HG02943 (cell line): Measurements from ENCODE around the gene PPP4R3A.
"Not testable (repeated sequence)": the region's sequence is repeated elsewhere in the genome, so short reads cannot be mapped to it uniquely, and the experiment has no call there.

Experiments
- ATAC-seq: cut with Tn5 transposase; IDR thresholded peaks from one replicate; pipeline ENCODE4 v1.9.1; 2021; ENCODE audit warnings: mild to moderate bottlenecking, low read depth, moderate library complexity; ENCODE audit not compliant: unreplicated experiment

PPP4R3A gene

DNA sequence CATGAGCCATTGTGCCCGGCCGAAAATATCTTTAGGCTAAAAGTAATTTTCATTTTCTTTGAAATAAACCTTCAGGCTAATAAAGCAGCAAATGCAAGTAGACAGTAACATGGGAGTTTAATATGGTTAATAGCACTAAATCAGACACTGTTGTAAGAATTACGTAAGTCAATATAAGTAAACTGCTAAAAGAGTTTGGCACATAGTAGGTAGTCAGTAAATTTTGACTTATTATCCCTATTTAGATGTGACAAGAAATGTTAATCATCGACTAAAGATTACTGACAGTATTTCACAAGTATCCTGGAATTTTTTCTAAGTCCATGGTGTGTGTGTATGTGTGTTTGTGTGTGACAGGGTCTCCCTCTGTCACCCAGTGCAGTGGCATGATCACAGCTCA lies 3.9 kb downstream of the PPP4R3A start:
- no peak for ATAC-seq

DNA sequence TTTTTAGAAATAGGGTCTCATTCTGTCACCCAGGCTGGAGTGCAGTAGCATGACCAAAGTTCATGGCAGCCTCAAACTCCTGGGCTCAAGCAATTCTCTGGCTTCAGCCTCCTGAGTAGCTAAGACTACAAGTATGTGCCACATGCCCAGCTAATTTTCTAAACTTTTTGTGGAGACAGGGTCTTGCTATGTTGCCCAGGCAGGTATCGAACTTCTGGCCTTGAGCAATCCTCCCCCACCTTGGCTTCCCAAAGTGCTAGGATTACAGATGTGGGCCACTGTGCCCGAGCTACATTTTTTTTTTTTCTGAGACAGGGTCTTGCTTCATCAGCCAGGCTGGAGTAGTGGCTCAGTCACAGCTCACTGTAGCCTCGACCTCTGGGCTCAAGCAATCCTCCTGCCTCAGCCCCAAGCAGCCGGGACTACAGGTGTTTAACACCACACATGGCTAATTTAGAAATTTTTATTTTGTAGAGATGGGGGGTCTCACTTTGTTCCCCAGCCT lies 7.1 kb downstream of the PPP4R3A start:
- no peak for ATAC-seq

GRCh38 chr14:91501951-91502930 lies 7.9 kb downstream of the PPP4R3A start:
- ATAC-seq, result no peak

- ATAC-seq, result no peak
Observed at GRCh38 chr14:91501348-91501747, 8.8 kb downstream of the PPP4R3A start.

- ATAC-seq, result no peak
Observed at GRCh38 chr14:91496790-91497189, 13.3 kb downstream of the PPP4R3A start.

DNA sequence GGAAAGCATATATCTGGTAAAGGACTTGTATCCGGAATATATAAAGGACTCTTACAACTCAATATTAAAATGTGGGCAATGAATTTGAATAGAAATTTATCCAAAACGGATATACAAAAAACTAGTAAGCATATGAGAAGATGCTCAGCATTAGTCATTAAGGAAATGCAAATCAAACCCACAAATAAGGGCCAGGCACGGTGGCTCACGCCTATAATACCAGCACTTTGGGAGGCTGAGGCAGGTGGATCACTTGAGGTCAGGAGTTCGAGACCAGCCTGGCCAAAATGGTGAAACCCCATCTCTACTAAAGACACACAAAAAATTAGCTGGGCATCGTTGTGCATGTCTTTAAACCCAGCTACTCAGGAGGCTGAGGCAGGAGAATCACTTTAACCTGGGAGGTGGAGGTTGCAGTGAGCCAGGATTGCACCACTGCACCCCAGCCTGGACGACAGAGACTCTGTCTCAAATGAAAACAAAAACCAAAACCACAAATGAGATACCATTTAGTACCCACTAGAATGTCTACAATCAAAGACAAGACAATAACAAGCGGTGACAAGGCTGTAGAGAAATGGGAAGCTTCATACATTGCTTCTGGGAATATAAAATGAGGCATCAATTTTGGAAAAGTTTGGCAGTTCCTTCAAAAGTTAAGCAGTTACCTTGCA lies 15.6 kb downstream of the PPP4R3A start:
- not testable (repeated sequence) for ATAC-seq

DNA sequence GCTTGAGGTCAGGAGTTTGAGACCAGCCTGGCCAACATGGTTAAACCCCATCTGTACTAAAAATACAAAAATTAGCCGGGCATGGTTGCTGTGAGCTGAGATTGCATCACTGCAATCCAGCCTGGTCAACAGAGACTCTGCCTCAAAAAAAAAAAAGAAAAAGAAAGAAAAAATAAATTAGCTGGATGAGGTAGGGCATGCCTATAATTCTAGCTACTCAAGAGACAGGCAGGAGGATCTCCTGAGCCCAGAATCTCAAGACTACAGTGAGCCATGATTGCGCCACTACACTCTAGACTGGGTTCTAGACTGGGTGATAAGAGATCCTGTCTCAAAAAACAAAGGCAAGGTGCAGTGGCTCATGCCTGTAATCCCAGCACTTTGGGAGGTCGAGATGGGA lies 16.9 kb downstream of the PPP4R3A start:
- ATAC-seq, result no peak

DNA sequence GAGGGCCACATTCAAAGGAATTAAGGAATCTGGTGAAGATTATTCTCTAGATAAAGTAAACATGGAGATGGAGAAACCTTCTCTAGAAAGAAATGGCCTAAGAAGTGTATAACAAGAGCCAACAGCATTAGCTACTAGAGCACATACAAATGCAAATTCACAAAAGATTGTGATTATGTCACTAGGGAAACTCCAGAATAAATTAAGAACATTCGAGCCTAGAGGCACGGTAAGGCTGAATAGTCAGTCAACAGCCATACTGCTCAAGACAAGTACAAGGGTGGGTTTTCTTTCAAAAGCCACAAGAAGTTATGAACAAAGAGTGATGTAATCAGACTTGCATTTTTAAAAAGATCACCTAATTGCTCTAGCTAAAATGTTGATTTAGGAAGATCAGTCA lies 25.4 kb downstream of the PPP4R3A start:
- ATAC-seq, result no peak

DNA sequence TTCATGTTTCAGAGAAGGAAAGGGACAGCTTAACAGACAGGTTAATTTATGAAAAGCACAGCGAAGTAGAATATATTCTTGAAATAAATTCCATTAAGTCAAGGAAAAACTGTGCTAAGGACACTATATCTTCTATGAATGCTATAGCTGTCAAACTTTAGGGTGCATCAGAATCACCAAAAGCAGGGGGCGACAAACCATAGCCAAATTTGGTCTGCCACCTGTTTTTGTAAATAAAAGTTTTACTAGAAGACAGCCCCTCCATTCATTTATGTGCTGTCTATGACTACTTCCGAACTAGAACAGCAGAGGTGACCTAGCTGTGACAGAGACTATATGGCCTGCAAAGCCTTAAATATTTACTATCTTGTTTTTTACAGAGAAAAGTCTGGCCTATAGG lies 25.9 kb downstream of the PPP4R3A start:
- no peak for ATAC-seq

DNA sequence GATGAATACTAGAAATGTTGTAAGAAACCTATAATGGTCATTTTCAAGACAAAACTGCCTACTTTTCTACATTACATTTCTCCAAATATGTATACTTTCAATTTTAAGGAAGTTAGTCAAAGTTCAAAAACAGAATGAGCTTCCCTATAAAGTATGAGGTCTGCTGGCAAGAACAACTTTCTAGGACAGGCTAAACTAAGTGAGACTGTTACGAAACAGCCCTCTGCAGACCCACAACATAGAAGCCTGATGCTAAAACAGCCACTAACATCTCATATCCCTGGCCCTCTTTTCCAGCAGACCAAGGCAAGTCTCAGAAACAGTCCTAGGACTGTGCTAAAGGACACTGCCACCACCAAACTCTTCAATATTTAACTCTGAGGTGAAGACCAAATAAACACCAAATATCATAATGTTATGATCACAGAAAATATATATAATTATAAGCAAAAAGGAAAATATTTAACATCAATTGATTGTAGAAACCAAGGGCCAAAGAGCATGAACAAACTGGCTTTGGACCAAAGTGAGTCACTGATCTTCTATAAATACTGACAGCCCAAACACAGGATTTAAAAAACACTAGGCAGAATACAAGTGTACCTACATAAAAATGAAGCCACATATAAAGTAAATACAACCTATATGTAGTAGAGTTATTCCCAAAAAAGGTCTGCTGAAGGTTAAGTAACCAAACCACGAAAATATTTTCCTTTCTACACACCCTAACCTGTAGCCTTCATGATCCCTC lies 27.7 kb downstream of the PPP4R3A start:
- ATAC-seq, result no peak

DNA sequence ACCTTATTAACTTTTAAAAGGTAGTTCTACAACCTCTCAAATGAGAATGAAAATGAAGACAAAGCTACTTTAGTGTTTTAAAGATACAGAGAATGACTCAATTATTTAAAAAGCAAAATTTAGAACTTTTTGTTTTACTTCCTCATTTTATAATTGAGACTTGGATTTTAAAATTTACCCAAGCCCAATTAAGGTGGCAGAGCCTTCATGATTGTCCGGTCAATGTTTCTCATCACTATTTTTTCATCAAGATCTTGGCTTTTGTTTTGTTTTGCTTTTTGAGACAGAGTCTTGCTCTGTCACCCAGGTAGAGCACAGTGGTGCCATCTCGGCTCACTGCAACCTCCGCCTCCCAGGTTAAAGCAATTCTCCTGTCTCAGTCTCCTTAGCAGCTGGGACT lies 32.7 kb downstream of the PPP4R3A start:
- no peak for ATAC-seq

- no peak for ATAC-seq
Observed at GRCh38 chr14:91473046-91473445, 37.1 kb downstream of the PPP4R3A start.

DNA sequence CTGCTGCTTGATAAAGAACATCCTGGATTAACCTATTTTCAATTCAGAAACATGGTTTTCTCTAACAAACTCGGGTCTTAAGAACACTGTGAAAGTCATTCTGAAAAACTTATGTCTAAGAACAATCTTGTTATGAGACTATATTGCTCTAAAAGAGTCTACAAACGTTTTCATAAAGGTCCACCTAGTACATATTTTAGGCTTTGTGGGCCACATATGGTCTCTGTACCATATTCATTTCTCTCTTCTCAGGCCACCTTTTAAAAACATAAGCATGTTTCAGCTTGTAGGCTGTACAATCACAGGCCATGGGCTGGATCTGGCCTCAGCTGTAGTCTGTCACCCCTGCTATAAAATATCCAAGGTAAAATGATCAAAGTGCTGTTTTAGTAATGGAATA lies 39.9 kb downstream of the PPP4R3A start:
- ATAC-seq, result no peak

- ATAC-seq, result no peak
Observed at GRCh38 chr14:91466192-91466591, 43.9 kb downstream of the PPP4R3A start.

DNA sequence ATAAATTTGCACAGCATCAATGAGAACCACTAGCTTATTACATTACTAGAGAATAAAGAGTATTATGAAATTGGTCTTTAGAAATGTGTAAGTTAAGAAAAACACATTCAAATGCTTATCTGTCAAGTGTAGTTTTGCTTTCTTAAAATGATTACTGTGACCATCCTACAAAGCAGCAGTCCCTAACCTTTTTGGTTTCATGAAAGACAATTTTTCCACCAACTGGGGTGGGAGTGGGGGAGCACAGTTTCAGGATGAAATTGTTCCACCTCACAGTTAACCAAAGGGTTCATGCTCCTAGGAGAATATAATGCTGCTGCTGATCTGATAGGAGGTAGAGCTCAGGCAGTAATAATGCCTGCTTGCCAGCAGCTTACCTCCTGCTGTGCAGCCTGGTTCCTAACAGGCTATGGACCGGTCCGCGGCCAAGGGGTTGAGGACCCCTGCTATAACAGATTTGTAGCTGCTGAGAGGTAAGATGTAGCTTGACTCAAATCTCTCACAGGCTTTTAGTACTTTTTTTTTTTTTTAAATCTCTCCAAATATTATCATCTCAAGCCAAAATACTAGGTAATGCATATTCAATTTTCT lies 45.4 kb downstream of the PPP4R3A start:
- no peak for ATAC-seq

DNA sequence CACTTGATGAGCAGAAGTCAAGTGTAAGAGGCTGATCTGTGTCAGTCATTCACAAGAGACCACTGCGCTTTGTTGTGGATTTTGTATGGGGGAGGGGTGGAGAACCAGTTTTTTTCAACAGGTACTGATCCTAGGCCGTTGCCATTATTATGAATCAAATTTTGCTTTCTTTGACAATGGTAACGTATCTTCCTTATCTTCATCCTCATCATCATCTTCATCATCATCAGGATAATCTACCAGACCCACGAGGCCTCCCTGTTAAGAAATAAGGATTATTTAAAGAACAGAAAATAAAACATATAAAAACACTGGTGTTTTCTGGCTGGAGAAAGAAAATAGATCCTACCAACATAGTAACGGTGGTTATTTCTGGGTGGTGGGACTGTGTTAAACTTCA lies 51.5 kb downstream of the PPP4R3A start:
- ATAC-seq, result no peak

DNA sequence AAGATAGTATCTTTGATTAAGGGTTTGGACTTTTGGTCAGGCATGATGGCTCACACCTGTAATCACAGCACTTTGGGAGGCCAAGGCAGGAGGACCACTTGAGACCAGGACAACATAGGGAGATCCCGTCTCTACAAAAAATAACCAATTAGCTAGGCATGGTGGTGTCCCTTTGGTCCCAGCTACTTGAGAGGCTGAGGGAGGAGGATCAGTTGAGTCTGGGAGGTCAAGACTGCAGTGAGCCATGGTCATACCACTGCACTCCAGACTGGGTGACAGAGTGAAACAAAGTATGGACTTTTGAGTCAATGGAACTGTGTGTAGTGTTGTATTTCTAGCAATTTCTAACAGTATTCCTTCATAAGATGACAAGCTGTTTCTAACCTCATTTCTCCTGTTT lies 53.8 kb downstream of the PPP4R3A start:
- no peak for ATAC-seq

- no peak for ATAC-seq
Observed at GRCh38 chr14:91454580-91454979, 55.5 kb downstream of the PPP4R3A start.

DNA sequence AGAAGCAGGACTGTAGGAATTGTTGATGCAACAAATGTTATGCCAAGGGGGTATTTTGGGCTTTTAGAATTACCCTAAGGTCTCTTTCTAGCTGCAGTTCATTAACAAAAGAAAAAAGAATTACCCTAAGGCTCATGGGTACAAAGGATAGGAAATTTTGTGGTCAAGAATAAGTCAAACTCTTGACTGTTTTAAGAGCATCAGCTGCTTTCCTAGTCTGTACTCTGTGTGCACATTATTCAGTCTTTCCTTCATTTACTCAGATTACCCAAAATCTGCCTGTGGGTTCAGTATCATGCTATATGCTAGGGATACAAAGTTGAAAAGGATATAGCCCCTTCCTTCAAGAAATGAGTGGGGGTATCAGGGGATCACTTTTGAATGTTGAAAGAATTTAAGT lies 56.0 kb downstream of the PPP4R3A start:
- no peak for ATAC-seq

- ATAC-seq, result no peak
Observed at GRCh38 chr14:91453744-91454143, 56.4 kb downstream of the PPP4R3A start.
